ENCODE measurements around the gene AQP9. TPM values are rescaled to one million over a fixed set of nuclear protein-coding genes. Genes with fewer than 3 reads are reported as not detected.

The AQP9 gene
- total and polyA plus RNA-seq, 5 experiments from 2014 or later: 0.09 to 0.18 TPM; not detected in 3

DNA sequence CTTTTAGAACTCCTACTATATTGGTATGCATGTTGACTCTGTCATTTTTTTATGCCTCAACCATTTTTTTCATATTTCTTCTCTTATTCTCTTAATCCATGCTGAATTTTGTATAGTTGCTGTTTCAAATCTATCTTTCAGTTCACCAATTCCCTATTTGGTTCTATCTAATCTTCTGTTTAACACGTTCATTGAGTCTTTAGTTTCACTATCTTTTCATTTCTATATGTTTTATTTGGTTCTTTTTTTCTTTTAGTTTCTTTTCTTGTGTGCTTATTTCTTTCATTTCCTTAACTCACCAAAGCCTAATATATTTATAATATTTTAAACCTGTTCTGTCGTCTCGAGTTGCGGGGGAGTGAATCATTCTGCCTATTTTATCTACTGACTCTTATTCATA is 8.0 kb downstream of the AQP9 start:
- ATAC-seq: no peak
- Mint-ChIP-seq H3K9me3 (peaks cover 0 to 2% (median 0%) of the 10 kb centered on the region in 9 donors), H3K4me1 (no peaks in the 10 kb centered on the region), H3K27ac (peak overlapping the region in 1 of 10 donors; percentile 52), H3K27me3 (peaks cover 0 to 11% (median 7%) of the 10 kb centered on the region in 5 donors), H3K36me3 (no peaks in the 10 kb centered on the region), H3K4me3 (no peak overlapping the region)
- DNase-seq: no peak
- POLR2A ChIA-PET: no interaction called here

GRCh38 chr15:58146749-58147148 is 8.6 kb downstream of the AQP9 start:
- DNase-seq: no peak
- H3K27ac Mint-ChIP-seq: no peak overlapping the region
- no peaks in the 10 kb centered on the region for H3K36me3 Mint-ChIP-seq
- H3K27me3 Mint-ChIP-seq: peaks cover 0 to 11% (median 6%) of the 10 kb centered on the region in 5 donors
- H3K4me1 Mint-ChIP-seq: no peaks in the 10 kb centered on the region
- no peak for ATAC-seq
- no peak overlapping the region for H3K4me3 Mint-ChIP-seq
- POLR2A ChIA-PET: no interaction called here
- H3K9me3 Mint-ChIP-seq: peaks cover 0 to 2% (median 0%) of the 10 kb centered on the region in 9 donors

DNA sequence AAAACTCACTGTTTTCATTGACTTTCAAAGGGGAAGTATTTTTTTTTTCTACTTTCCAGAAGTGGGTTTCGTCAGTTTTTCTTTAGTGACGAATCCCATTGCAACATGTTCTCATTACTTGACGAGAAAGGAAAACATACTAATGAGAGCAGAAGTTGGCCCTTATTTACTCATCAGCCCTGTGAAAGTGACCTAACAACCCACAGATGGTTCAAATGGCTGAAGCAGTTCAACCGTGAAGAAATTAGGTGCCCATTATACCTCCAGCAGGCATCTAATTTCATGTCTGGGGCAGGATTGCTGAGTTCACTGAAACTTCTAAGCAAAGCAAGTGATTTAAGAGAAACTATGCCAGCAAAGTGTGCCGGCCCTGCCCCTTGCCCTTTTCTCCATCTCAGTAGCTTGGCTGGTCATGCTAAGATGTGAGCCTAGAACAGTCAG is 9.0 kb downstream of the AQP9 start:
- no peak overlapping the region for H3K4me3 Mint-ChIP-seq
- ATAC-seq (no peak), DNase-seq (no peak)
- peaks cover 0 to 9% (median 5%) of the 10 kb centered on the region in 5 donors for H3K27me3 Mint-ChIP-seq
- POLR2A ChIA-PET: no interaction called here
- H3K36me3 Mint-ChIP-seq: no peaks in the 10 kb centered on the region
- no peaks in the 10 kb centered on the region for H3K4me1 Mint-ChIP-seq
- peaks cover 0 to 2% (median 0%) of the 10 kb centered on the region in 9 donors for H3K9me3 Mint-ChIP-seq
- no peak overlapping the region for H3K27ac Mint-ChIP-seq

DNA sequence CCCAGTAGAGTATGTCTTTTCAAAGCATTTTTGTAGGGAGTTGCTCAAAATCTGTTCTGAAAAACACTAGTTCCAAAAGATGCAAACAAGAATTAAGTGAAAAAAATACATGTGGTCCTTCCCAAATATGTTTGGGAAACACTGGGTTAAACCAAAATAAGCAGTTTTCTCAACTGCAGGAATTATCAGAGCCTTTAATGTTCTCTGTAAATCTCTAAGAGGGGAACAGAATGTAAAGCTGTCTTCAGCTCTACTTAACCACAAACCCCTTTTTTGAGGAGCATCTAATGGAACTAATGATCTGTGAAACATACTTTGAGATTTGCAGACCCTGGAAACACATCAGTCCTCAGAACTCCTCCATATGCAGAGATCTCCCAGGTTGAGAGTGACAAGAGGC is 9.9 kb downstream of the AQP9 start:
- POLR2A ChIA-PET: no interaction called here
- H3K4me1 Mint-ChIP-seq: no peaks in the 10 kb centered on the region
- H3K27ac Mint-ChIP-seq: no peak overlapping the region
- peaks cover 0 to 2% (median 0%) of the 10 kb centered on the region in 9 donors for H3K9me3 Mint-ChIP-seq
- peaks cover 0 to 9% (median 5%) of the 10 kb centered on the region in 5 donors for H3K27me3 Mint-ChIP-seq
- no peak for DNase-seq
- H3K36me3 Mint-ChIP-seq: no peaks in the 10 kb centered on the region
- no peak overlapping the region for H3K4me3 Mint-ChIP-seq
- no peak for ATAC-seq

DNA sequence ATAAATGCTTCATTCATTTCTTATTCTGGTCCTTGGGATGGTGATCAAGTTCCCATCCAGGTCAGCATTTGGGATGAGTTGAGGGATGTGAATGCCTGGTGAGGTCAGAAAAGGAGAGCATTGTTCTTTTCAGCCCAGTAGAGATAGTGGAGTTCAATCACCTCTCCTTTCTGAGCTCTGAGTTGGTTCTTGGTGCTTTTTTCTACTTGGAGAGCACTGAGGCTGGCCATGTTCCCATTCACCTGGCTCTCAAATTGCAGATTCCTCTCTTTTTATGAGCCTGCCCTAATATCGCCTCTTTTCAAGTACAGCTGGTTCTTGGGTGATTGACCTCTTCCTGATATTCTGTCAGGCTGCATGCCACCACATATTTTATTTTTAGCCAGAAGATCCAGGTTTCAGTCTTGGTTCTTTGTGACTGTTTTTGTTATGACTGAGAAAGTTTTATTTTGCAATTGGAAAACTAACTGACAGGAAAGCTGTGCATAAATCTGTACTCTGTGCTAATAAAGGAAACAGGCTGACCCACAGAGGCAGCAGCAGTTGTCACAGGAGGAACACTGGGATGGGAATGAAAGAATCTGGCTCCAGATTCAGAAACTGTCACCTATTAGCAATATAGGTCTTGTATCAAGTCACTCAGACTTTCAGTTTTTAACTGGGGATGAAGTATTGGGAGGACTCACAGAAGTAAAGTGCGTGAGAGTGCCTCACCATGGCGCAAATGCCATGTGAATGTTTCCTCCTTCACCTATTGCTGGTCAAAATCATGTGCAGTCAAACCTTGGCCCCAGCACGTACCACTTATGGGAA is 10.7 kb downstream of the AQP9 start:
- H3K9me3 Mint-ChIP-seq: peaks cover 0 to 2% (median 0%) of the 10 kb centered on the region in 9 donors
- DNase-seq: no peak
- POLR2A ChIA-PET: no interaction called here
- no peaks in the 10 kb centered on the region for H3K4me1 Mint-ChIP-seq
- no peak for ATAC-seq
- no peaks in the 10 kb centered on the region for H3K36me3 Mint-ChIP-seq
- H3K27me3 Mint-ChIP-seq: peaks cover 0 to 9% (median 5%) of the 10 kb centered on the region in 5 donors
- no peak overlapping the region for H3K4me3 Mint-ChIP-seq
- no peak overlapping the region for H3K27ac Mint-ChIP-seq

DNA sequence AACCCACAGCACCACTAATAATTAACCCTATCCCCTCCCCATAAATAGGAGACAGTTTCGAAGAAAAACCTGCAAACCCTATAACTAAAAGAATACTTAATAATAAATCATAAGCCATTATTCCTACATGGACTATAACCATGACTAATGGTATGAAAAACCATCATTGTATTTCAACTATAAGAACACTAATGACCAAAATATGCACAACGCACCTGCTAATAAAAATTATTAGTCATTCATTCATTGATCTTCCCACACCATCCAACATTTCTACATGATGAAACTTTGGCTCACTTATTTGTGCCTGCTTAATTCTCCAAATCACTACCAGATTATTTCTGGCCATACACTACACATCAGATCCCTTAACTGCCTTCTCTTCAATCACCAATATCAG is 16.6 kb downstream of the AQP9 start:
- Mint-ChIP-seq H3K27me3 (peaks cover 0 to 7% (median 3%) of the 10 kb centered on the region in 5 donors), H3K36me3 (no peaks in the 10 kb centered on the region), H3K27ac (no peak overlapping the region), H3K4me1 (no peaks in the 10 kb centered on the region), H3K9me3 (no peaks in the 10 kb centered on the region), H3K4me3 (no peak overlapping the region)
- DNase-seq (no peak), ATAC-seq (no peak)
- POLR2A ChIA-PET: no interaction called here

- Mint-ChIP-seq H3K9me3 (no peaks in the 10 kb centered on the region), H3K27me3 (peaks cover 10 to 38% (median 26%) of the 10 kb centered on the region in 5 donors), H3K36me3 (no peaks in the 10 kb centered on the region), H3K4me3 (no peak overlapping the region), H3K4me1 (no peaks in the 10 kb centered on the region), H3K27ac (no peak overlapping the region)
- ATAC-seq: no peak
- POLR2A ChIA-PET: no interaction called here
- DNase-seq: no peak
Measured at GRCh38 chr15:58159827-58160386, 21.7 kb downstream of the AQP9 start.

DNA sequence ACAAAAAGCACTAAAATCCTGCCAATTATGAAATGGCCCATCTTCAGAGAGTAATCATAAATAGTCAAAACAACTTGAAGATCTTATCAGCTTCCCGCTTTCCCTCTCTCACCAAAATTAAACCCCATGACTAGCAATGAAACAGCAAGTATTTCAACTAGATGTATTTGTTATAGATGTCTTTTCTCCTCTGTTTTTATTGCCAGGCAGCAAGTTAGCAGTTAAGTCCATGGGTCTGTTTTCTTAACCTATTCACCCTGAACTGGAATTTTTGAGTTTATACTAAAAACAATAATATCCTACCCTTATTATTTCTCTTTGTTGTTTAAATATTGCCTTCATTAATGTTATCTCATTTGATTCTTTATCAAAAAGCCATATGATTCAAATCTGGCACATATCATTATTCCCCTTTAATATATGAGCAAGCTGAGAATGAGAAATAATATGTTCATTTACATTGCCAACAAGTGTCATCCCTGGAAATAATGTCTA is 23.3 kb downstream of the AQP9 start:
- H3K9me3 Mint-ChIP-seq: no peaks in the 10 kb centered on the region
- H3K4me1 Mint-ChIP-seq: no peaks in the 10 kb centered on the region
- DNase-seq (no peak), ATAC-seq (no peak)
- no peaks in the 10 kb centered on the region for H3K36me3 Mint-ChIP-seq
- POLR2A ChIA-PET: no interaction called here
- no peak overlapping the region for H3K4me3 Mint-ChIP-seq
- H3K27me3 Mint-ChIP-seq: peaks cover 12 to 47% (median 32%) of the 10 kb centered on the region in 5 donors
- H3K27ac Mint-ChIP-seq: no peak overlapping the region

- POLR2A ChIA-PET: no interaction called here
- Mint-ChIP-seq H3K36me3 (no peaks in the 10 kb centered on the region), H3K4me1 (no peaks in the 10 kb centered on the region), H3K27me3 (peaks cover 14 to 57% (median 34%) of the 10 kb centered on the region in 5 donors), H3K4me3 (no peak overlapping the region), H3K9me3 (no peaks in the 10 kb centered on the region), H3K27ac (no peak overlapping the region)
- ATAC-seq (no peak), DNase-seq (no peak)
Measured at GRCh38 chr15:58163985-58164384, 25.8 kb downstream of the AQP9 start.

GRCh38 chr15:58164926-58165325 is 26.7 kb downstream of the AQP9 start:
- no peak overlapping the region for H3K4me3 Mint-ChIP-seq
- H3K27ac Mint-ChIP-seq: no peak overlapping the region
- peaks cover 12 to 64% (median 32%) of the 10 kb centered on the region in 5 donors for H3K27me3 Mint-ChIP-seq
- DNase-seq (no peak), ATAC-seq (no peak)
- H3K36me3 Mint-ChIP-seq: no peaks in the 10 kb centered on the region
- H3K4me1 Mint-ChIP-seq: no peaks in the 10 kb centered on the region
- POLR2A ChIA-PET: no interaction called here
- no peaks in the 10 kb centered on the region for H3K9me3 Mint-ChIP-seq

- H3K4me1 Mint-ChIP-seq: no peaks in the 10 kb centered on the region
- no peak for ATAC-seq
- H3K27ac Mint-ChIP-seq: no peak overlapping the region
- H3K4me3 Mint-ChIP-seq: no peak overlapping the region
- H3K9me3 Mint-ChIP-seq: no peaks in the 10 kb centered on the region
- peaks cover 12 to 65% (median 34%) of the 10 kb centered on the region in 5 donors for H3K27me3 Mint-ChIP-seq
- POLR2A ChIA-PET: no interaction called here
- no peaks in the 10 kb centered on the region for H3K36me3 Mint-ChIP-seq
- DNase-seq: no peak
Measured at GRCh38 chr15:58165661-58166060, 27.5 kb downstream of the AQP9 start.

DNA sequence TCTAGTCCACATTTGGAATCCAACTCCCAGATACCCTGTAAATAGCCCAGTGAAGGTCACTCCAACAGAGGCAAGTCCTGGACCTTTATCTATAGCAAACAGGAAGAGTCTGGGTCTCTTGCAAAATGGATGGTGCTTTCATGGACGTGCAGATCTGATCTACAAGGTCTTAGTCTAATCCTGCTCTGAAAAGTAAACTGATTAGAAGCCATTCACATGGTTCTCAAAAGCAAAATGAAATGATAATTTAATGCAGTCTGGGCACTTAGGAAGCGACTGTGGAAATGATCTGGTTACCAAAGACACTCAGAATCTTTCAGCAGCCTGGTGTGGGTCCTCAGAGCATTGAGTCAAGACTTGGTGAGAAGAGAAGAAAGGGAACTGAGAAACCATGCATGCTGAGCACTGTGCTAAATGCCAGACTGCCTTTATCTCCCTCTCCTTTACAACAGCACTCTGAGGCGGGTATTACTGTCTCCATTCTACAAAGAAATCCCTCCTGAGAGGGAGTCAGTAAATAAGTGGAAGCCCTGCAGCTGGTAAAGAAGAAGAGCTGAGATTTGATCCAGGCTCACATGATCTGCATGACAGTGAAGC is 29.0 kb downstream of the AQP9 start:
- H3K27me3 Mint-ChIP-seq: peaks cover 12 to 63% (median 27%) of the 10 kb centered on the region in 5 donors

DNA sequence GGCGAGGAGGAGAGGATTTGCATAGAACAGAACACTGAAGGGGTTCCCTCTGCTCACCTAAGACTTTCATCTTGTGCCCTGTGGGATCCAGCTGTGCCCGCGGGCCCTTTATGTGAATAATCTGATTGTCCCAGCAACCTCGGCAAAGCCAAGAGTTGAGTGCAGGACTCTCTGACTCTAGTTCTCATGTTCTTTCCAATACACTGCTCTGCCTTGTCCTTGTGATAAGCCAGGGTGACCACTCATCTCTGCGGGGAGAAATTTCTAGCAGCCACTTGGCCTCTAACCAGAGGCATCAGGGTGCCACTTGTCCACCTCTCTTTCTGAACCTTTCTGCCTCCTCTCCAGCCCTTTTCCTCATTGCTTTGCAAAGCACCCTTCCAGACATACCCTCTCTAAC is 31.8 kb downstream of the AQP9 start:
- DNase-seq: no peak
- ATAC-seq: no peak
- H3K4me1 Mint-ChIP-seq: no peaks in the 10 kb centered on the region
- no peaks in the 10 kb centered on the region for H3K36me3 Mint-ChIP-seq
- POLR2A ChIA-PET: no interaction called here
- H3K4me3 Mint-ChIP-seq: no peak overlapping the region
- H3K27ac Mint-ChIP-seq: no peak overlapping the region
- no peaks in the 10 kb centered on the region for H3K9me3 Mint-ChIP-seq
- H3K27me3 Mint-ChIP-seq: peaks cover 9 to 49% (median 29%) of the 10 kb centered on the region in 5 donors

More for the DNA sequence above, 29.0 kb downstream of the AQP9 start:
- DNase-seq (no peak), ATAC-seq (no peak)
- POLR2A ChIA-PET: no interaction called here
- Mint-ChIP-seq H3K36me3 (no peaks in the 10 kb centered on the region), H3K27ac (no peak overlapping the region), H3K9me3 (no peaks in the 10 kb centered on the region), H3K4me3 (no peak overlapping the region), H3K4me1 (no peaks in the 10 kb centered on the region)

Measured in naive thymus-derived CD8-positive, alpha-beta T cell (primary cell).